HCT116 (cell line): ENCODE measurements around the gene AUTS2. TPM values are rescaled to one million over a fixed set of nuclear protein-coding genes. Genes with fewer than 3 reads are reported as not detected.

Experiments
- ATAC-seq: fragments of 200-7000 bp; cut with Tn5 transposase; 2 replicates; pipeline ENCODE4 v1.9.1; 2020; ENCODE audit warnings: mild to moderate bottlenecking, moderate library complexity
- BruUV-seq: library from RNA; stranded (reverse); fragments of 400-500 nt; replicated peaks from 2 replicates; lab custom pipeline; 2021; lab: Mats Ljungman, UMichigan
- CTCF ChIA-PET: fragments of 300-600 bp; sonication (Branson Sonifier 250); formaldehyde crosslinking; loops from one replicate; lab custom pipeline; 2021; ENCODE audit warnings: antibody characterized with exemption; lab: Charles Lee
- POLR2A ChIA-PET: fragments of 300-600, 350-600 bp; sonication (Branson Sonifier 250); formaldehyde crosslinking; loops from one replicate; lab custom pipeline; 2021; ENCODE audit warnings: antibody characterized with exemption; lab: Charles Lee
- RAD21 ChIA-PET, 2 experiments: fragments of 300-600 bp; sonication (Branson Sonifier 250); formaldehyde crosslinking; loops; one replicate each; lab custom pipeline; 2023; ENCODE audit warnings: low total read pairs in 2 of 2; ENCODE audit not compliant: uncharacterized antibody in 2 of 2, unreplicated experiment in 2 of 2, low non-redundant PET in 1 of 2; lab: Charles Lee
- DNase-seq: peaks from one replicate; pipeline ENCODE4 v3.0.0-alpha.2; 2010; ENCODE audit warnings: low read depth, low spot score
- H2AFZ ChIP-seq: fragments of 200-600 bp; shearing (Covaris generic), sonication (generic); 2 replicates; pipeline ENCODE4 v1.6.1; 2017; ENCODE audit warnings: low read depth, mixed run types, mixed read lengths, antibody characterized with exemption, low read length; ENCODE audit not compliant: poor library complexity, severe bottlenecking
- H3K27ac ChIP-seq: 2 replicates; pipeline ENCODE4 v1.5.1; 2012; ENCODE audit warnings: low read depth, low read length
- H3K27me3 ChIP-seq: fragments of 200-600 bp; sonication (generic); 2 replicates; pipeline ENCODE4 v1.6.1; 2016; ENCODE audit warnings: mixed run types, low read length, mixed read lengths; ENCODE audit not compliant: insufficient read depth
- H3K36me3 ChIP-seq, 2 experiments: fragments of 200-500 bp in 1 of 2; fragments of 200-600 bp in 1 of 2; sonication (Bioruptor generic) in 1 of 2; sonication (generic) in 1 of 2; 2 replicates each; pipeline versions ENCODE4 v1.5.1 to v1.6.1; 2014 to 2016; ENCODE audit warnings: low read length in 2 of 2, inconsistent platforms in 1 of 2, mixed read lengths in 1 of 2, mixed run types in 1 of 2; ENCODE audit not compliant: insufficient read depth in 2 of 2, control insufficient read depth in 1 of 2
- H3K4me1 ChIP-seq, 2 experiments: fragments of 200-600 bp in 1 of 2; sonication (generic) in 1 of 2; 2 replicates each; pipeline versions ENCODE4 v1.5.1 to v1.6.1; 2012 to 2017; ENCODE audit warnings: low read length in 2 of 2, inconsistent platforms in 1 of 2, mild to moderate bottlenecking in 1 of 2, mixed read lengths in 1 of 2, mixed run types in 1 of 2, moderate library complexity in 1 of 2; ENCODE audit not compliant: insufficient read depth in 2 of 2, control insufficient read depth in 1 of 2
- H3K4me2 ChIP-seq: fragments of 200-600 bp; sonication (generic); 2 replicates; pipeline ENCODE4 v1.6.1; 2017; ENCODE audit warnings: mixed run types, low read length, mixed read lengths
- H3K4me3 ChIP-seq, 2 experiments: fragments of 200-600 bp in 1 of 2; sonication (generic) in 1 of 2; replicated peaks in 1 of 2; 2 replicates each; pipeline ENCODE4 v1.5.1; 2011 to 2016; ENCODE audit warnings: low read length in 2 of 2, control low read depth in 1 of 2, low read depth in 1 of 2, mild to moderate bottlenecking in 1 of 2, mixed read lengths in 1 of 2, mixed run types in 1 of 2
- H3K79me2 ChIP-seq: fragments of 200-600 bp; sonication (generic); 2 replicates; pipeline ENCODE4 v1.6.1; 2017; ENCODE audit warnings: mild to moderate bottlenecking, mixed run types, low read length, moderate library complexity, mixed read lengths; ENCODE audit not compliant: insufficient read depth
- H3K9ac ChIP-seq: fragments of 200-600 bp; sonication (generic); 2 replicates; pipeline ENCODE4 v1.6.1; 2016; ENCODE audit warnings: low read length, mixed read lengths
- H3K9me2 ChIP-seq: fragments of 200-600 bp; sonication (generic), shearing (Covaris generic); 2 replicates; pipeline ENCODE4 v1.6.1; 2017; ENCODE audit warnings: mixed run types, mild to moderate bottlenecking, moderate library complexity; ENCODE audit not compliant: insufficient read depth
- H3K9me3 ChIP-seq, 2 experiments: fragments of 200-500 bp in 1 of 2; fragments of 200-600 bp in 1 of 2; sonication (Bioruptor generic) in 1 of 2; sonication (generic) in 1 of 2; 2 replicates each; pipeline ENCODE4 v1.6.1; 2014 to 2017; ENCODE audit warnings: low read length in 2 of 2, mixed read lengths in 2 of 2, inconsistent platforms in 1 of 2, low read depth in 1 of 2, mild to moderate bottlenecking in 1 of 2, mixed run types in 1 of 2, moderate library complexity in 1 of 2; ENCODE audit not compliant: control insufficient read depth in 1 of 2, insufficient read depth in 1 of 2
- H4K20me1 ChIP-seq: fragments of 200-600 bp; sonication (generic), shearing (Covaris generic); 2 replicates; pipeline ENCODE4 v1.6.1; 2017; ENCODE audit warnings: mixed run types, mild to moderate bottlenecking, moderate library complexity; ENCODE audit not compliant: insufficient read depth
- ATF3 ChIP-seq: IDR thresholded peaks from 2 replicates; pipeline ENCODE4 v1.6.1; 2012
- CBX3 ChIP-seq: IDR thresholded peaks from 2 replicates; pipeline ENCODE4 v1.6.1; 2012; ENCODE audit warnings: low read depth
- CEBPB ChIP-seq: IDR thresholded peaks from 2 replicates; pipeline ENCODE4 v1.6.1; 2012; ENCODE audit warnings: low read depth
- ELF1 ChIP-seq: IDR thresholded peaks from 2 replicates; pipeline ENCODE4 v1.6.1; 2012; ENCODE audit warnings: low read depth, borderline replicate concordance
- EZH2 ChIP-seq: fragments of 200-600 bp; sonication (generic); IDR thresholded peaks from 2 replicates; pipeline ENCODE4 v1.6.1; 2017; ENCODE audit warnings: antibody characterized with exemption, mixed run types
- FOSL1 ChIP-seq: IDR thresholded peaks from 2 replicates; pipeline ENCODE4 v1.6.1; 2012; ENCODE audit warnings: low read depth
- POLR2A ChIP-seq: IDR thresholded peaks from 2 replicates; pipeline ENCODE4 v1.7.0; 2011; ENCODE audit warnings: borderline replicate concordance; ENCODE audit not compliant: insufficient read depth, insufficient read length; ENCODE audit errors: extremely low read depth
- POLR2AphosphoS5 ChIP-seq: IDR thresholded peaks from 2 replicates; pipeline ENCODE4 v1.6.1; 2011; ENCODE audit warnings: mild to moderate bottlenecking, low read depth, low read length, moderate library complexity
- RAD21 ChIP-seq: IDR thresholded peaks from 2 replicates; pipeline ENCODE4 v1.6.1; 2012; ENCODE audit warnings: low read depth, mild to moderate bottlenecking
- SP1 ChIP-seq: IDR thresholded peaks from 2 replicates; pipeline ENCODE4 v1.6.1; 2012; ENCODE audit warnings: low read depth
- SRF ChIP-seq: IDR thresholded peaks from 2 replicates; pipeline ENCODE4 v1.6.1; 2012; ENCODE audit warnings: low read depth
- TCF7L2 ChIP-seq: IDR thresholded peaks from 2 replicates; pipeline ENCODE4 v1.7.0; 2011; ENCODE audit warnings: borderline replicate concordance, inconsistent platforms; ENCODE audit not compliant: insufficient read depth, insufficient read length; ENCODE audit errors: extremely low read depth
- intact Hi-C: fragments of 100-400 bp; cut with micrococcal nuclease; formaldehyde crosslinking; loops from 2 replicates; pipeline ENCODE4 v1.10.0; 2022
- total RNA-seq: library from RNA; stranded (reverse); gene quantifications from one replicate; pipeline ENCODE4 v1.2.1, GENCODE V29; 2021; ENCODE audit not compliant: unreplicated experiment
- TF ChIP-seq, protein P1 (sequence below), 3 experiments: fragments of 200-600 bp in 1 of 3; sonication (generic) in 1 of 3; IDR thresholded peaks in 2 of 3; conservative IDR thresholded peaks in 1 of 3; 2 replicates each; pipeline ENCODE4 v1.5.1; 2012 to 2017; ENCODE audit warnings: low read depth in 2 of 3, low read length in 2 of 3, antibody characterized with exemption in 1 of 3, borderline replicate concordance in 1 of 3, control low read depth in 1 of 3, mild to moderate bottlenecking in 1 of 3, mixed read lengths in 1 of 3, mixed run types in 1 of 3, moderate library complexity in 1 of 3; ENCODE audit not compliant: insufficient read depth in 1 of 3
- TF ChIP-seq, protein P2 (sequence below): IDR thresholded peaks from 2 replicates; pipeline ENCODE4 v1.6.1; 2012; ENCODE audit warnings: low read depth
- TF ChIP-seq, protein P3 (sequence below): IDR thresholded peaks from 2 replicates; pipeline ENCODE4 v1.6.1; 2011; ENCODE audit warnings: mild to moderate bottlenecking, low read length, moderate library complexity; ENCODE audit not compliant: insufficient replicate concordance; ENCODE audit errors: extremely low read depth
- TF ChIP-seq, protein P4 (sequence below): IDR thresholded peaks from 2 replicates; pipeline ENCODE4 v1.6.1; 2012

Gene AUTS2
- total RNA-seq, 1 experiment from 2014 or later, result 0.93 TPM

DNA sequence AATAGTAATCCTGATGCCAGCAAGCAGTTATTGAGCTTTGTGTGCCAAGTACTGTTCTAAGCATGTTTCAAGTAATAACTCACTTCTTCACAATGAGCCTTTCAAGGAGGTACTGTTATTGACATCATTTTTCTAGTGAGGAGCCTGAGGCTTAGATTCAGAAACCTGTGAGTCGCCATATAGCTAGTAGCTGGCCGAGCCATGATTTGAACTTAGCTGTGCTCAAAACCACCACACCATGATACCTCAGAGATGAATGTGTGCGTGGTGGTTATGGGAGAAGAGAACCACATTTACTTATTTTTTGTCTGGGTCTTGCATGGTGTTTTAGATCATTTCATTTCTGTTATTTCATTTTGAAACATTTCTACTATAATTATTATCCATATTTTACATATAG, 578.9 kb downstream of the AUTS2 start:
- Histone ChIP-seq H3K9ac (no peak overlapping the region), H4K20me1 (no peaks in the 10 kb centered on the region), H3K36me3 (no peaks in the 10 kb centered on the region), H3K4me3 (no peak overlapping the region), H2AFZ (no peak overlapping the region), H3K9me2 (no peaks in the 10 kb centered on the region), H3K27ac (no peak overlapping the region), H3K4me1 (no peaks in the 10 kb centered on the region), H3K4me2 (no peak overlapping the region), H3K79me2 (no peaks in the 10 kb centered on the region), H3K27me3 (no peaks in the 10 kb centered on the region), H3K9me3 (peaks cover 7 to 19% of the 10 kb centered on the region in 2 experiments; a peak in 2 of 4 replicates)
- ATAC-seq (no peak), DNase-seq (no peak)
- no peak for TF ChIP-seq FOSL1
- no peak for TF ChIP-seq EZH2
- no peak for TF ChIP-seq POLR2AphosphoS5
- no peak for TF ChIP-seq CBX3
- no peak for TF ChIP-seq POLR2A
- TF ChIP-seq RAD21, result no peak
- TF ChIP-seq SP1, result no peak
- TF ChIP-seq, protein P1, sequence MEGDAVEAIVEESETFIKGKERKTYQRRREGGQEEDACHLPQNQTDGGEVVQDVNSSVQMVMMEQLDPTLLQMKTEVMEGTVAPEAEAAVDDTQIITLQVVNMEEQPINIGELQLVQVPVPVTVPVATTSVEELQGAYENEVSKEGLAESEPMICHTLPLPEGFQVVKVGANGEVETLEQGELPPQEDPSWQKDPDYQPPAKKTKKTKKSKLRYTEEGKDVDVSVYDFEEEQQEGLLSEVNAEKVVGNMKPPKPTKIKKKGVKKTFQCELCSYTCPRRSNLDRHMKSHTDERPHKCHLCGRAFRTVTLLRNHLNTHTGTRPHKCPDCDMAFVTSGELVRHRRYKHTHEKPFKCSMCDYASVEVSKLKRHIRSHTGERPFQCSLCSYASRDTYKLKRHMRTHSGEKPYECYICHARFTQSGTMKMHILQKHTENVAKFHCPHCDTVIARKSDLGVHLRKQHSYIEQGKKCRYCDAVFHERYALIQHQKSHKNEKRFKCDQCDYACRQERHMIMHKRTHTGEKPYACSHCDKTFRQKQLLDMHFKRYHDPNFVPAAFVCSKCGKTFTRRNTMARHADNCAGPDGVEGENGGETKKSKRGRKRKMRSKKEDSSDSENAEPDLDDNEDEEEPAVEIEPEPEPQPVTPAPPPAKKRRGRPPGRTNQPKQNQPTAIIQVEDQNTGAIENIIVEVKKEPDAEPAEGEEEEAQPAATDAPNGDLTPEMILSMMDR (IDR thresholded peaks at IDR 0.05 in 2 of 3, conservative IDR thresholded peaks at IDR 0.05 in 1 of 3; ENCODE audit: borderline replicate concordance in 1 of 3, insufficient read depth in 1 of 3, low read depth in 2 of 3, low read length in 2 of 3), result no peak
- no peak for TF ChIP-seq ELF1
- TF ChIP-seq, protein P2, sequence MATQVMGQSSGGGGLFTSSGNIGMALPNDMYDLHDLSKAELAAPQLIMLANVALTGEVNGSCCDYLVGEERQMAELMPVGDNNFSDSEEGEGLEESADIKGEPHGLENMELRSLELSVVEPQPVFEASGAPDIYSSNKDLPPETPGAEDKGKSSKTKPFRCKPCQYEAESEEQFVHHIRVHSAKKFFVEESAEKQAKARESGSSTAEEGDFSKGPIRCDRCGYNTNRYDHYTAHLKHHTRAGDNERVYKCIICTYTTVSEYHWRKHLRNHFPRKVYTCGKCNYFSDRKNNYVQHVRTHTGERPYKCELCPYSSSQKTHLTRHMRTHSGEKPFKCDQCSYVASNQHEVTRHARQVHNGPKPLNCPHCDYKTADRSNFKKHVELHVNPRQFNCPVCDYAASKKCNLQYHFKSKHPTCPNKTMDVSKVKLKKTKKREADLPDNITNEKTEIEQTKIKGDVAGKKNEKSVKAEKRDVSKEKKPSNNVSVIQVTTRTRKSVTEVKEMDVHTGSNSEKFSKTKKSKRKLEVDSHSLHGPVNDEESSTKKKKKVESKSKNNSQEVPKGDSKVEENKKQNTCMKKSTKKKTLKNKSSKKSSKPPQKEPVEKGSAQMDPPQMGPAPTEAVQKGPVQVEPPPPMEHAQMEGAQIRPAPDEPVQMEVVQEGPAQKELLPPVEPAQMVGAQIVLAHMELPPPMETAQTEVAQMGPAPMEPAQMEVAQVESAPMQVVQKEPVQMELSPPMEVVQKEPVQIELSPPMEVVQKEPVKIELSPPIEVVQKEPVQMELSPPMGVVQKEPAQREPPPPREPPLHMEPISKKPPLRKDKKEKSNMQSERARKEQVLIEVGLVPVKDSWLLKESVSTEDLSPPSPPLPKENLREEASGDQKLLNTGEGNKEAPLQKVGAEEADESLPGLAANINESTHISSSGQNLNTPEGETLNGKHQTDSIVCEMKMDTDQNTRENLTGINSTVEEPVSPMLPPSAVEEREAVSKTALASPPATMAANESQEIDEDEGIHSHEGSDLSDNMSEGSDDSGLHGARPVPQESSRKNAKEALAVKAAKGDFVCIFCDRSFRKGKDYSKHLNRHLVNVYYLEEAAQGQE, result no peak
- TF ChIP-seq, protein P3, sequence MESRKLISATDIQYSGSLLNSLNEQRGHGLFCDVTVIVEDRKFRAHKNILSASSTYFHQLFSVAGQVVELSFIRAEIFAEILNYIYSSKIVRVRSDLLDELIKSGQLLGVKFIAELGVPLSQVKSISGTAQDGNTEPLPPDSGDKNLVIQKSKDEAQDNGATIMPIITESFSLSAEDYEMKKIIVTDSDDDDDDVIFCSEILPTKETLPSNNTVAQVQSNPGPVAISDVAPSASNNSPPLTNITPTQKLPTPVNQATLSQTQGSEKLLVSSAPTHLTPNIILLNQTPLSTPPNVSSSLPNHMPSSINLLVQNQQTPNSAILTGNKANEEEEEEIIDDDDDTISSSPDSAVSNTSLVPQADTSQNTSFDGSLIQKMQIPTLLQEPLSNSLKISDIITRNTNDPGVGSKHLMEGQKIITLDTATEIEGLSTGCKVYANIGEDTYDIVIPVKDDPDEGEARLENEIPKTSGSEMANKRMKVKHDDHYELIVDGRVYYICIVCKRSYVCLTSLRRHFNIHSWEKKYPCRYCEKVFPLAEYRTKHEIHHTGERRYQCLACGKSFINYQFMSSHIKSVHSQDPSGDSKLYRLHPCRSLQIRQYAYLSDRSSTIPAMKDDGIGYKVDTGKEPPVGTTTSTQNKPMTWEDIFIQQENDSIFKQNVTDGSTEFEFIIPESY, result no peak
- TF ChIP-seq SRF, result no peak
- no peak for TF ChIP-seq ATF3
- TF ChIP-seq CEBPB, result no peak
- TF ChIP-seq, protein P4, sequence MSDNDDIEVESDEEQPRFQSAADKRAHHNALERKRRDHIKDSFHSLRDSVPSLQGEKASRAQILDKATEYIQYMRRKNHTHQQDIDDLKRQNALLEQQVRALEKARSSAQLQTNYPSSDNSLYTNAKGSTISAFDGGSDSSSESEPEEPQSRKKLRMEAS, result no peak
- no peak for TF ChIP-seq TCF7L2
- no TSS peak for BruUV-seq
- ChIA-PET POLR2A (no interaction called here), CTCF (no interaction called here), RAD21 (no interaction called here)
- intact Hi-C loops, result no loop called here
